A549 (cell line): ENCODE measurements around the gene CCL1. TPM values are rescaled to one million over a fixed set of nuclear protein-coding genes. Genes with fewer than 3 reads are reported as not detected.

Source experiments
- ATAC-seq, 2 experiments: fragments of 200-7000 bp in 1 of 2; fragments of >200 bp in 1 of 2; cut with Nextera tagmentation in 1 of 2; cut with Tn5 transposase in 1 of 2; 3 replicates each; pipeline versions ENCODE4 v1.8.0 to v1.9.1; 2018 to 2020; ENCODE audit warnings: mild to moderate bottlenecking in 1 of 2, moderate library complexity in 1 of 2
- CTCF ChIA-PET: fragments of 300-600 bp; sonication (Branson Sonifier 250); formaldehyde crosslinking; extraction: SDS; loops from one replicate; lab custom pipeline; 2021; ENCODE audit warnings: antibody characterized with exemption, inconsistent platforms; lab: Yijun Ruan, JAX
- POLR2A ChIA-PET: fragments of 350-600 bp; formaldehyde crosslinking; extraction: SDS; loops from one replicate; lab custom pipeline; 2021; ENCODE audit warnings: antibody characterized with exemption, inconsistent platforms; lab: Yijun Ruan, JAX
- DNase-seq, 2 experiments: peaks; one replicate each; pipeline versions ENCODE4 v3.0.0 to v3.0.0-alpha.2; 2011 to 2016; ENCODE audit warnings: low read depth in 1 of 2, low spot score in 1 of 2
- FAIRE-seq: peaks from 2 replicates; lab custom pipeline; 2011; peaks lifted over from hg19 to GRCh38; lab: Jason Lieb, UNC
- H3K27ac ChIP-seq, 2 experiments: fragments of >200 bp; sonication (Bioruptor Twin); formaldehyde crosslinking; 3 replicates each; pipeline ENCODE4 v1.5.1; 2016 to 2017
- H3K4me1 ChIP-seq: fragments of >200 bp; sonication (Bioruptor Twin); formaldehyde crosslinking; 3 replicates; pipeline ENCODE4 v1.6.1; 2016
- H3K4me2 ChIP-seq: fragments of >200 bp; sonication (Bioruptor Twin); formaldehyde crosslinking; 3 replicates; pipeline ENCODE4 v1.6.1; 2016
- H3K4me3 ChIP-seq: fragments of >200 bp; sonication (Bioruptor Twin); formaldehyde crosslinking; 3 replicates; pipeline ENCODE4 v1.5.1; 2016
- H3K9me3 ChIP-seq: fragments of >200 bp; sonication (Bioruptor Twin); formaldehyde crosslinking; 3 replicates; pipeline ENCODE4 v1.6.1; 2016
- BCL3 ChIP-seq: fragments of >200 bp; sonication (Bioruptor Twin); formaldehyde crosslinking; IDR thresholded peaks from 3 replicates; pipeline ENCODE4 v1.6.1; 2016
- CHD2 ChIP-seq: fragments of 150-350 bp; IDR thresholded peaks from 2 replicates; pipeline ENCODE4 v1.6.1; 2014; ENCODE audit warnings: low read length; ENCODE audit not compliant: partially characterized antibody
- CTCF ChIP-seq: fragments of >200 bp; sonication (Bioruptor Twin); formaldehyde crosslinking; IDR thresholded peaks from 3 replicates; pipeline ENCODE4 v1.5.1; 2016
- EHMT2 ChIP-seq: fragments of 200-600 bp; sonication (generic); IDR thresholded peaks from 2 replicates; pipeline ENCODE4 v1.6.1; 2016; ENCODE audit warnings: antibody characterized with exemption, low read depth, mild to moderate bottlenecking, moderate library complexity
- FOSL2 ChIP-seq, 2 experiments: fragments of 450-650 bp in 1 of 2; fragments of >200 bp in 1 of 2; sonication (Bioruptor Twin) in 1 of 2; formaldehyde crosslinking; IDR thresholded peaks; 2 replicates each; pipeline versions ENCODE4 v1.5.0 to v1.6.1; 2016 to 2020; ENCODE audit warnings: mild to moderate bottlenecking in 1 of 2, moderate library complexity in 1 of 2
- JUN ChIP-seq, 2 experiments: fragments of >200 bp; sonication (Bioruptor Twin); formaldehyde crosslinking; IDR thresholded peaks; 2 replicates in 1 of 2; 3 replicates in 1 of 2; pipeline ENCODE4 v1.6.1; 2016 to 2017
- MAZ ChIP-seq: fragments of 150-350 bp; IDR thresholded peaks from 2 replicates; pipeline ENCODE4 v1.6.1; 2014; ENCODE audit warnings: antibody characterized with exemption, low read depth, low read length, borderline replicate concordance
- MYC ChIP-seq: IDR thresholded peaks from 2 replicates; pipeline ENCODE4 v1.6.1; 2012; ENCODE audit warnings: mild to moderate bottlenecking, inconsistent platforms, low read length, improper control_type of control experiment, borderline replicate concordance
- PBX3 ChIP-seq: IDR thresholded peaks from 2 replicates; pipeline ENCODE4 v1.6.1; 2012
- POLR2AphosphoS2 ChIP-seq: conservative IDR thresholded peaks from 2 replicates; pipeline ENCODE4 v1.6.1; 2012; ENCODE audit warnings: low read length, improper control_type of control experiment, inconsistent platforms
- RARB ChIP-seq: fragments of 250-450 bp; sonication (Bioruptor Pico); IDR thresholded peaks from 2 replicates; pipeline ENCODE4 v1.8.0; 2021; ENCODE audit warnings: mild to moderate bottlenecking, moderate library complexity
- RCOR1 ChIP-seq: fragments of 150-350 bp; IDR thresholded peaks from 2 replicates; pipeline ENCODE4 v1.6.1; 2014; ENCODE audit warnings: antibody characterized with exemption, low read length, low read depth
- TFCP2L1 ChIP-seq: fragments of 250-450 bp; sonication (Bioruptor Pico); IDR thresholded peaks from 2 replicates; pipeline ENCODE4 v1.5.0; 2021; ENCODE audit warnings: mild to moderate bottlenecking
- TP53 ChIP-seq: fragments of 250-450 bp; sonication (Bioruptor Pico); IDR thresholded peaks from 2 replicates; pipeline ENCODE4 v1.5.0; 2021; ENCODE audit warnings: mild to moderate bottlenecking, moderate library complexity
- USF2 ChIP-seq: fragments of 450-650 bp; IDR thresholded peaks from 2 replicates; pipeline ENCODE4 v1.6.1; 2014; ENCODE audit warnings: antibody characterized with exemption
- WGBS: methylation state at CpG from one replicate; pipeline ENCODE4 v1.1.6; 2017; ENCODE audit errors: missing lambda C conversion rate; 5-methylcytosine and 5-hydroxymethylcytosine counted together
- polyA plus RNA-seq, 4 experiments: library from polyadenylated mRNA; depleted of rRNA in 3 of 4; stranded (reverse); fragments of >200 nt; fragmentation: RNase III in 1 of 4; extraction: RNeasy Plus Mini Kit Qiagen cat#74134 plus additional on column Dnase treatment in 1 of 4; gene quantifications; 2 replicates in 3 of 4; 3 replicates in 1 of 4; pipeline ENCODE4 v1.2.3, GENCODE V29; 2011 to 2017

Gene CCL1
- polyA plus RNA-seq, 2 of the 4 experiments (the other 2 are of a cell fraction), result not detected

GRCh38 chr17:34383216-34383615, 20.2 kb upstream of the CCL1 start:
- Histone ChIP-seq H3K27ac (no peak overlapping the region), H3K4me3 (no peak overlapping the region), H3K4me2 (no peak overlapping the region), H3K9me3 (no peaks in the 10 kb centered on the region)
- CTCF ChIA-PET, result interaction anchor here (2.0 kb wide), 1 partner anchor 21 kb away, joined by 10 read pairs; the partner anchor contains the start of gene CCL1
- no peak for ATAC-seq
- FAIRE-seq, result no peak
- TF ChIP-seq PBX3, result no peak
- TF ChIP-seq, all 56 proteins: peak for 0
- DNase-seq, result no peak
- POLR2A ChIA-PET, result no interaction called here
- H3K4me1 ChIP-seq, result no peaks in the 10 kb centered on the region
- WGBS, result 38% methylated on average over 3 of the region's 3 CpGs

- Histone ChIP-seq H3K27ac (no peak overlapping the region), H3K9me3 (no peaks in the 10 kb centered on the region), H3K4me3 (no peak overlapping the region), H3K4me2 (no peak overlapping the region), H3K4me1 (no peaks in the 10 kb centered on the region)
- ATAC-seq (0 out of 6 replicates have a peak, but pooled peaks of 1 of the 2 experiments have one; percentile 30), FAIRE-seq (no peak), DNase-seq (no peak)
- no peak for TF ChIP-seq FOSL2 (IDR thresholded peaks at IDR 0.05)
- TF ChIP-seq FOSL2 (CRISPR knock-in tag; IDR thresholded peaks at IDR 0.05), result no peak
- no peak for TF ChIP-seq MAZ
- no peak for TF ChIP-seq CHD2
- no peak for TF ChIP-seq TFCP2L1 (CRISPR knock-in tag)
- ChIA-PET POLR2A (no interaction called here), CTCF (interaction anchor here (1.2 kb wide), 1 partner anchor 21 kb away, joined by 5 read pairs; no protein-coding TSS in a partner anchor)
- WGBS, result 28% methylated on average over 4 of the region's 7 CpGs
Observed at GRCh38 chr17:34382621-34383124, 19.6 kb upstream of the CCL1 start.

GRCh38 chr17:34379868-34380267, 16.8 kb upstream of the CCL1 start:
- 45% methylated on average over 5 of the region's 5 CpGs for WGBS
- ChIA-PET POLR2A (no interaction called here), CTCF (interaction anchor here (1.8 kb wide), 1 partner anchor 18 kb away, joined by 4 read pairs; no protein-coding TSS in a partner anchor)
- DNase-seq (no peak), ATAC-seq (no peak), FAIRE-seq (no peak)
- TF ChIP-seq MAZ, result no peak
- TF ChIP-seq RARB (CRISPR knock-in tag), result no peak
- no peak for TF ChIP-seq EHMT2
- TF ChIP-seq RCOR1, result no peak
- TF ChIP-seq TFCP2L1 (CRISPR knock-in tag), result no peak
- TF ChIP-seq TP53 (CRISPR knock-in tag), result no peak
- TF ChIP-seq USF2, result no peak
- TF ChIP-seq MYC, result no peak
- no peak for TF ChIP-seq BCL3
- TF ChIP-seq CTCF, result no peak
- no peak for TF ChIP-seq POLR2AphosphoS2
- no peak for TF ChIP-seq JUN (IDR thresholded peaks at IDR 0.05)
- Histone ChIP-seq H3K4me2 (no peak overlapping the region), H3K4me1 (no peaks in the 10 kb centered on the region), H3K9me3 (no peaks in the 10 kb centered on the region), H3K4me3 (no peak overlapping the region), H3K27ac (no peak overlapping the region)
